HUES6 (cell line): ENCODE measurements around the gene RMC1.
"Not testable (repeated sequence)": the region's sequence is repeated elsewhere in the genome, so short reads cannot be mapped to it uniquely, and the experiment has no call there.

Experiments
- H3K27ac ChIP-seq: 2 replicates; pipeline ENCODE4 v1.7.0; 2013; ENCODE audit warnings: low read depth, mild to moderate bottlenecking, low read length, inconsistent platforms
- H3K27me3 ChIP-seq: 2 replicates; pipeline ENCODE4 v1.6.1; 2013; ENCODE audit warnings: low read length; ENCODE audit not compliant: control insufficient read depth, insufficient read depth
- H3K36me3 ChIP-seq: 2 replicates; pipeline ENCODE4 v1.6.1; 2013; ENCODE audit warnings: low read length; ENCODE audit not compliant: control insufficient read depth, insufficient read depth
- H3K4me1 ChIP-seq: 2 replicates; pipeline ENCODE4 v1.6.1; 2013; ENCODE audit warnings: low read length; ENCODE audit not compliant: control insufficient read depth, insufficient read depth
- H3K4me3 ChIP-seq: 2 replicates; pipeline ENCODE4 v1.5.1; 2013; ENCODE audit warnings: low read depth, low read length
- H3K9ac ChIP-seq: one replicate; pipeline ENCODE4 v1.6.1; 2013; ENCODE audit warnings: mild to moderate bottlenecking, low read length
- H3K9me3 ChIP-seq: 2 replicates; pipeline ENCODE4 v1.6.1; 2013; ENCODE audit warnings: low read depth, low read length; ENCODE audit not compliant: control insufficient read depth, insufficient read depth

Gene RMC1

DNA sequence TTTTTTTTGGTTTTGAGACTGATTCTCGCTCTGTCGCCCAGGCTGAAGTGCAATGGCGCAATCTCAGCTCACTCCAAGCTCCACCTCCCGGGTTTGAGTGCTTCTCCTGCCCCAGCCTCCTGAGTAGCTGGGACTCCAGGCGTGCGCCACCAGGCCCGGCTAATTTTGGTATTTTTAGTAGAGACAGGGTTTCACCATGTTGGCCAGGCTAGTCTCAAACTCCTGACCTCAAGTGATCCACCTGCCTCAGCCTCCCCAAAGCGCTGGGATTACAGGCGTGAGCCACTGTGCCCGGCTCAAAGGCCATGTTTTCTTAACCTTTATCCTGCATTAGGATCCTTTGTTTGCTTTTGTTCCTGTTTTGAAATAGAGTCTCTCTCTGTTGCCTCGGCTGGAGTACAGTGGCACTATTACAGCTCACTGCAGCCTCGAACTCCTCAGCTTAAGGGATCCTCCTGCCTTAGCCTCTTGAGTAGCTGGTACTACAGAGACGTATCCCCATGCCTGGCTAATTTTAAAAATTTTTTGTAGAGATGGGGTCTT is 42.0 kb downstream of the RMC1 start:
- no peak overlapping the region for H3K9ac ChIP-seq
- H3K27me3 ChIP-seq: no peaks in the 10 kb centered on the region
- H3K4me3 ChIP-seq: no peak overlapping the region
- H3K27ac ChIP-seq: no peak overlapping the region
- H3K36me3 ChIP-seq: peaks cover 91% of the 10 kb centered on the region
- H3K4me1 ChIP-seq: no peaks in the 10 kb centered on the region
- H3K9me3 ChIP-seq: no peaks in the 10 kb centered on the region

DNA sequence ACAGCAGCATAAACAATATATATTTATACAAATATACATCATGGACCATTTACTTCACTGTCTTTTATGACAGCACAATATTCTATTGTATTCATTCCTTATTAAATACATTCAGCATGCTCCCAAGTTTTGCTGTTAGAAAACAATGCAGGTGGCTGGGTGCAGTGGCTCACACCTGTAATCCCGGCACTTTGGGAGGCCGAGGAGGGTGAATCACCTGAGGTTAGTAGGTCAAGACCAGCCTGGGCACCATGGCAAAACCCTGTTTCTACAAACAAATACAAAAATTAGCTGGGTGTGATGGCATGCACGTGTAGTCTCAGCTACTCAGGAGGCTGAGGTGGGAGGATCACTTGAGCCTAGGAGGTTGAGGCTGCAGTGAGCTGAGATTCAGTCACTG is 44.0 kb downstream of the RMC1 start:
- no peaks in the 10 kb centered on the region for H3K27me3 ChIP-seq
- no peak overlapping the region for H3K9ac ChIP-seq
- H3K4me1 ChIP-seq: no peaks in the 10 kb centered on the region
- no peak overlapping the region for H3K4me3 ChIP-seq
- H3K27ac ChIP-seq: no peak overlapping the region
- H3K36me3 ChIP-seq: peaks cover 88% of the 10 kb centered on the region
- no peaks in the 10 kb centered on the region for H3K9me3 ChIP-seq

DNA sequence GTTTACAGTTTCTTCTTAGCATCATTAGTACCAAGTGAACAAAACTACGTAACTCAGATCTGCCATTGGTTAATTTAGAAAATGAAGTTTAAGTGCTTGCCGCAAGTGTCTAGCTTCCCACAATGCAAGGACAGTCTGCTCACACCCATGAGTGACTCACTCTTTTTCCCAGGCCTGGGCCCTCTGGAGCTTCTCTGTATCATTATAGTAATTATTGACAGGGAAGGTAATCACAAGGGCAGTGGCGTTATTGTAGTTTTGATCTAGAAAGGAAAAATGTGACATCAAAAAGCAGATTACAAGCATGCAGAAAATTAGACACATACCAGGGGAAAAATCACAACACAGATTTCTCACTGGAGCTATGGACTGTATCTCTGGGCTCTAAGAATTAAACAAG is 44.5 kb downstream of the RMC1 start:
- Histone ChIP-seq H3K4me1 (no peaks in the 10 kb centered on the region), H3K27me3 (no peaks in the 10 kb centered on the region), H3K4me3 (no peak overlapping the region), H3K9me3 (no peaks in the 10 kb centered on the region), H3K36me3 (peaks cover 88% of the 10 kb centered on the region), H3K9ac (no peak overlapping the region), H3K27ac (no peak overlapping the region)

DNA sequence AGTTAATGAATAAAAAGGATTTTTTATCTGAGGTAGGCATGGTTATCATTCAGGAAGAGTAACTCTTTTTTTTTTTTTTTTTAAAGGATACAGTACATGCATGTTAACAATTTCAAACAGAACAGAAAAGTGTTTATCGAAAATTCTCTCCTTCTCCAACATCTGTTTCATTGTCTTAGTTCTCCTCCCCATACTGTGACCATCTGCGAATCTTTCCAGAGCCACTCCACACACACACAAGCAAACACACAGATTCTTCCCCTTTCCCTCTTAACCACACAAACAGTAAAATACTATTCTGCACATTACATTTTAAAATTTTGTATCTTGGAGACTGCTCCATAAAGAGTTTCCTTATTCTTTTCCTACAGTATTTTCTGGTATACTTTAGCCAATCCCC is 45.0 kb downstream of the RMC1 start:
- Histone ChIP-seq H3K4me3 (no peak overlapping the region), H3K4me1 (no peaks in the 10 kb centered on the region), H3K9me3 (no peaks in the 10 kb centered on the region), H3K27ac (no peak overlapping the region), H3K9ac (no peak overlapping the region), H3K27me3 (no peaks in the 10 kb centered on the region), H3K36me3 (peaks cover 89% of the 10 kb centered on the region)

DNA sequence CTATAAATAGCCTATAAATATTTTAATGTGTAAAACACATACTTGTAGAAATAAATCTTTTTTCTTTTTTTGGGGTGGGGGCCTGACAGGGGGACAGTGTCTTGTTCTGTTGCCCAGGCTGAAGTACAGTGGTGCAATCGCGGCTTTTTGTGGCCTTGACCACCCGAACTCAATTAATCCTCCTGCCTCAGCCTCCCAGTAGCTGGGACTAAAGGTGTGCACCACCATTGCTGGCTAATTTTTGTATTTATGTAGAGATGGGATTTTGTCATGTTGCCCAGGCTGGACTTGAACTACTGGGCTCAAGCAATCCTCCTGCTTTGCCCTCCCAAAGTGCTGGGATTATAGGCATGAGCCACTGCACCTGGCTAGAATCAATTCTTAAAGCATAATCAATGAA is 45.4 kb downstream of the RMC1 start:
- Histone ChIP-seq H3K36me3 (peaks cover 89% of the 10 kb centered on the region), H3K27ac (no peak overlapping the region)

DNA sequence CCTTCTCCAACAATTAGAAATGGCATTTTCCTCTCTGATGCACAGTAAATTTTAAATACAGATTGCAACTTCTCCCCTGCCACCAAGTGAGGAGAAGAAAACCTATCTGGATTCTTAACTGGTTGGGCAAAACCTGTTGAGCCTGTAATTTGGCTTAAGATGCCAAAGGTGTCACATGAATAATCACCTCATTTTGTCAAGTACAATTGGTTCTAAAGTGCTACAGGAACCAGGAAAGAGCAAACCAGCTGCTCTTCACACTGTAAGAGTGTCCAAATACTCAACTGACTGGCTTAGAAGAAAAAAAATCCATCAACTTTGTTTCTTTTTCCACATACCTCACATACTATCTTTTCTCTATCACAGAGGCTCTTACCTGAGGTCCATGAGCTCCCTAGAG is 47.6 kb downstream of the RMC1 start:
- Histone ChIP-seq H3K27ac (no peak overlapping the region), H3K4me3 (no peak overlapping the region), H3K4me1 (no peaks in the 10 kb centered on the region), H3K36me3 (peaks cover 90% of the 10 kb centered on the region), H3K27me3 (no peaks in the 10 kb centered on the region), H3K9me3 (no peaks in the 10 kb centered on the region), H3K9ac (no peak overlapping the region)

More for the DNA sequence above, 45.4 kb downstream of the RMC1 start:
- Histone ChIP-seq H3K9ac (no peak overlapping the region), H3K9me3 (no peaks in the 10 kb centered on the region), H3K4me3 (no peak overlapping the region), H3K27me3 (no peaks in the 10 kb centered on the region), H3K4me1 (no peaks in the 10 kb centered on the region)

DNA sequence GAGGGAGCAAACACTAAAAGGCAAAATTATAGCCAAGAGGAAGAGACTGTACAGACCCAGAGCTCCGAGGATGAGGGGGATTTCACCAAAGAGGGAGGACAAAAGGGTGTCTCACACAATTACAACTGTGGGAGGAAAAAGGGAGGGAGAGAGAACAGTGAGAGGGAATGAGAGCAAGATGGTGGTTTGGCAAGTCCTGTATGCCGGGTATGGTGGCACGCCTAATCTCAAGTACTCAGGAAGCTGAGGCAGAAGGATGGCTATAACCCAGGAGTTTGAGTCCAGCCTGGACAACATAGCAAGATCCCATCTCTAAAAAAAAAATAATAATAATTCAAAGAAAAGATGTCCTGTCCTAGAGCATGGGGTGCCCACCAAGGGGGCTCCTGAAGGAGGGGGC is 48.7 kb downstream of the RMC1 start:
- Histone ChIP-seq H3K36me3 (peaks cover 91% of the 10 kb centered on the region), H3K4me3 (no peak overlapping the region), H3K4me1 (no peaks in the 10 kb centered on the region), H3K27ac (no peak overlapping the region), H3K9me3 (no peaks in the 10 kb centered on the region), H3K9ac (no peak overlapping the region), H3K27me3 (no peaks in the 10 kb centered on the region)

DNA sequence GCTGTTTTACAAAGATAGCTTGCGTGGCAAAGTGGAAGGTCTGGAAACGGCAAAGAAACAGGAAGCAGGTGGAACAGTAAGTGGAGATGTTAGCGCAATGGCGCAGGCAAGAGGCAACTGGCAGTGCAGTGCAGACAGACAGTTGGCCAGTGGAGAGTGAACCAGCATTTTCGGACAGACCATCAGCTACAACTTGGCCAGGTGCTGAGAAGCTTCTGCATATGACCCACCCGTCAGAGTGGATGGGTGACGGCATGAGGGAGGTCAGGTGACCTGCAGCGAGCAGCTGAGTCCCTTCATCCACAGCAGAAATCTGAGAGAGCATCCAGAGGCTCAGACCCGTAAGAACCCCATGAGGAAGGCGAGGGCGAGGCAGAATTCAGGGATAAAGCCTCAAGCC is 49.2 kb downstream of the RMC1 start:
- Histone ChIP-seq H3K27ac (no peak overlapping the region), H3K9ac (no peak overlapping the region), H3K36me3 (peaks cover 91% of the 10 kb centered on the region), H3K4me1 (no peaks in the 10 kb centered on the region), H3K4me3 (no peak overlapping the region), H3K9me3 (no peaks in the 10 kb centered on the region), H3K27me3 (no peaks in the 10 kb centered on the region)

DNA sequence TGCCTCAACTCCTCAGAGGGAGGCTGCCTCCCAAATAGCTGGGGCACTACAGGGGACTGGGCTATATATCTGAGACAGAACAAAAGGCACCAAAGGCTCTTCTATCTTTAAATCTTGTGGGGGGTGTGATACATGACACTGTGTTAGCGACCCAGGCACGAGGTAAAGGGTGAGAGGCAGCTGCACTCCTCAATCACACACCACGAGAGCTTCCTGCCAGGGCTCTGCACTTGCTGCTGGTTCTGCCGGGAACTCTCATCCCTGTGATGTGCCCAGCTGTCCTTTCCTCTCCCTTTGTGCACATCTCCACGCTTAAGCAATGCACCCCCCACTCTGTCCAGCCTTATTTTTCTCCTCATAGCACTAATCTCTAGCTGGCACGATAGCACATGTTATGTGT is 50.6 kb downstream of the RMC1 start:
- Histone ChIP-seq H3K27me3 (no peaks in the 10 kb centered on the region), H3K9me3 (no peaks in the 10 kb centered on the region), H3K4me1 (no peaks in the 10 kb centered on the region), H3K4me3 (no peak overlapping the region), H3K9ac (no peak overlapping the region), H3K27ac (no peak overlapping the region), H3K36me3 (peaks cover 88% of the 10 kb centered on the region)

DNA sequence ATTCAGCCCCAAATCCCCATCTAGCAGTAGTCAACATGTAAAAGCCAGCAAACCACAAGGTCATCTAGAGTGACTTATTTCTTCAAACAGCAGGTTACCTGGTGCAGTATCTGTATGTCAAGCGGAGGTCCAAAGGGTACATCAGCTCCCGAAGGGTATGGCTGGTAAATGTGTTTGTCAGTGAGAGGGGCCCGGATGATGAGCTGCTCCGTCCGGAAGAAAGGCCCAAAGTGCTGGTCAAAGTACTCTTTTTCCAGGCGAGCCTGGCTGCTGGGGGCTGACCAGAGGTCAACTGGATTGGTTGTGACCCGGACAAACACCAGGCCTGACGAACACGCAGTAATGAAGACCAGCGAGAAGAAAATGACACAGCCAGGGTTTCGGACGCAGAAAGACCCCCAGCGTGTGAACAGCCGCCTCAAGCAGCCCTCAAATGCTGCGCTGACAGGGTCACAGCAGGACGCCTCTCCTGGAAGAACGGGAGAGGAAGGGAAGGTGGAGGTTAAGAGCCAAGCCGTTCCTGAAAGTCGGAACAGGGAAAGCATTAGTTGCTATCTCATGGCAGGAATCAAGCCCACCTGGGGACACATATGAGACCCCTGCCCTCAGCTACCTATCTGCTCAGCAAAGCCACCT is 53.0 kb downstream of the RMC1 start:
- no peaks in the 10 kb centered on the region for H3K27me3 ChIP-seq
- no peak overlapping the region for H3K9ac ChIP-seq
- no peak overlapping the region for H3K27ac ChIP-seq
- no peak overlapping the region for H3K4me3 ChIP-seq
- H3K9me3 ChIP-seq: no peaks in the 10 kb centered on the region
- H3K4me1 ChIP-seq: no peaks in the 10 kb centered on the region
- peaks cover 88% of the 10 kb centered on the region for H3K36me3 ChIP-seq

DNA sequence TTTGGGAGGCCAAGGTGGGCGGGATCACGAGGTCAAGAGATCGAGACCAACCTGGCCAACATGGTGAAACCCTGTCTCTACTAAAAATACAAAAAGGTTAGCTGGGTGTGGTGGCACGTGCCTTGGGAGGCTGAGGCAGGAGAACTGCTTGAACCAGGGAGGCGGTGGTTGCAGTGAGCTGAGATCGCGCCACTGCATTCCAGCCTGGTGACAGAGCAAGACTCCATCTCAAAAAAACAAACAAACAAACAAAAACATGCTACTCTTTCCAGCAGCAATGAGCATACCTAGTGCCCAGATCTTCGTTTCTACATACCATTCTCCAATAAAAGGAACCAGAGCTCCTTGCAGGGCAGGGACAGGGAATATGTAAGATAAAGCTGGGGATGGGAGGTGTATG is 54.2 kb downstream of the RMC1 start:
- not testable (repeated sequence) for H3K4me3 ChIP-seq, H3K9me3 ChIP-seq, H3K9ac ChIP-seq, H3K4me1 ChIP-seq, H3K27me3 ChIP-seq, H3K27ac ChIP-seq
- peaks cover 81% of the 10 kb centered on the region for H3K36me3 ChIP-seq
